Transverse colon (tissue), 3 donors: ENCODE measurements around the gene LRIG1.

ENCODE experiments used
- CTCF ChIP-seq, 5 experiments: fragments of 200-600 bp in 3 of 5; fragments of 450-650 bp in 2 of 5; sonication (generic) in 3 of 5; IDR thresholded peaks; 1 replicate in 2 of 5; 2 replicates in 3 of 5; pipeline ENCODE4 v1.5.1; 2016 to 2017; ENCODE audit warnings: antibody characterized with exemption in 5 of 5, inconsistent platforms in 3 of 5, mild to moderate bottlenecking in 2 of 5, moderate library complexity in 1 of 5
- EP300 ChIP-seq: sonication (generic); formaldehyde crosslinking; IDR thresholded peaks from one replicate; pipeline ENCODE4 v1.6.1; 2017; ENCODE audit warnings: antibody characterized with exemption, low read depth
- POLR2A ChIP-seq: fragments of 450-650 bp; IDR thresholded peaks from one replicate; pipeline ENCODE4 v1.6.1; 2016; ENCODE audit warnings: antibody characterized with exemption, mild to moderate bottlenecking, moderate library complexity

DNA sequence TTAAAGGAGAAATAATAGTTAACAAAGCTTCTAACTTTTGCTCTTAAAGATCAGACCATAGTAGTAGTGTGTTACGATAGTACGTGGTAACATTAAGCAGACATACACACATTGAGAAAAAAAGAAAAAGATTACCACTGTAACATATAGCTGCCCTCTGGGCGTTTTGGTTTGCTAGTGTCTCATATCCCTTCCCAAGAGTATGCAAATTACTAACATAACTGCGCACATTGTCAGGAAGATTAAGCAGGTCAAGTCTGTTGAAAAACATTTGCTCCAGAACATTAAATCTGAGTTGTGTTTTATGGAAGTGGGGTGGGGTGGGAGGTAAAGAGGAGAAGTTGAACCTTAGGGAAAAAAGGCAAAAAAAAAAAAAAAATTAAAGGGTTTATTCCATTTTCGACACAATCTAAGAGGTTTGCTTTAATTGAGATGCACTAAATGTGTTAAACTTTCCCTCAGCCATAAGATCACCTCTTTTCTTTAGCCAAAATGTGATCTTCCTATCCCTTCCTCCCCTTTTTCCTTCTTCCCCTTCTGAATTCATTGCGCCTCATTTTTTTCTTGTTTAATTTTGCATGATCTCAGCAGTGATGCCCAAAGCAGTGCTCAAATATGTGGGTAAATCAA, 1.5 kb upstream of the LRIG1 start:
- no peak for TF ChIP-seq CTCF (IDR thresholded peaks at IDR 0.05)
- no peak for TF ChIP-seq EP300
- no peak for TF ChIP-seq POLR2A
